Cardiac fibroblast (primary cell): ENCODE measurements around the gene CENPN.

Experiments
- DNase-seq, 2 donors: peaks; one replicate each; pipeline versions ENCODE4 v3.0.0 to v3.0.0-alpha.2; 2010; ENCODE audit warnings: low read depth in 2 of 2
- H3K4me3 ChIP-seq, 2 donors: replicated peaks in 1 of 2; 1 replicate in 1 of 2; 2 replicates in 1 of 2; pipeline ENCODE4 v1.5.1; 2011; ENCODE audit warnings: low read depth in 2 of 2, low read length in 2 of 2, mild to moderate bottlenecking in 2 of 2, moderate library complexity in 1 of 2
- CTCF ChIP-seq: IDR thresholded peaks from one replicate; pipeline ENCODE4 v1.5.1; 2011; ENCODE audit warnings: low read depth, mild to moderate bottlenecking, low read length, inconsistent platforms

Gene CENPN

GRCh38 chr16:81081014-81081413 is 74.0 kb downstream of the CENPN start:
- no peak for TF ChIP-seq CTCF
- H3K4me3 ChIP-seq = no peak overlapping the region
- no peak for DNase-seq
